Activated T-helper 1 cell treated with anti-CD3 and anti-CD28 coated beads, Interleukin-2, amount 50 U/mL, for 16 hours (primary cell): Measurements from ENCODE around the gene MAGI3.
"Not testable (repeated sequence)": the region's sequence is repeated elsewhere in the genome, so short reads cannot be mapped to it uniquely, and the experiment has no call there.

ENCODE experiments used
- DNase-seq, 2 donors: peaks; one replicate each; pipeline ENCODE4 v3.0.0-alpha.2; 2020; ENCODE audit warnings: low read depth in 1 of 2, low spot score in 1 of 2

Gene MAGI3

GRCh38 chr1:113683384-113684152 is 293.3 kb downstream of the MAGI3 start:
- DNase-seq: no peak

- no peak for DNase-seq
Measured at GRCh38 chr1:113684153-113684541, 293.8 kb downstream of the MAGI3 start.

GRCh38 chr1:113686891-113687618 is 296.7 kb downstream of the MAGI3 start:
- no peak for DNase-seq

- DNase-seq: no peak
Measured at GRCh38 chr1:113691184-113691583, 300.9 kb downstream of the MAGI3 start.

- no peak for DNase-seq
Measured at GRCh38 chr1:113692342-113692741, 302.0 kb downstream of the MAGI3 start.

- DNase-seq: no peak
Measured at GRCh38 chr1:113692824-113693431, 302.6 kb downstream of the MAGI3 start.

- DNase-seq: no peak
Measured at GRCh38 chr1:113694910-113695309, 304.6 kb downstream of the MAGI3 start.

GRCh38 chr1:113701429-113701828 is 311.1 kb downstream of the MAGI3 start:
- DNase-seq: no peak

GRCh38 chr1:113714606-113715269 is 324.4 kb downstream of the MAGI3 start:
- DNase-seq: no peak

- not testable (repeated sequence) for DNase-seq
Measured at GRCh38 chr1:113717506-113717905, 327.2 kb downstream of the MAGI3 start.

- not testable (repeated sequence) for DNase-seq
Measured at GRCh38 chr1:113718621-113719020, 328.3 kb downstream of the MAGI3 start.

GRCh38 chr1:113721010-113721409 is 330.7 kb downstream of the MAGI3 start:
- no peak for DNase-seq

- DNase-seq: no peak
Measured at GRCh38 chr1:113732802-113733201, 342.5 kb downstream of the MAGI3 start.

GRCh38 chr1:113734357-113735055 is 344.2 kb downstream of the MAGI3 start:
- DNase-seq: no peak
